Measurements from ENCODE around the gene UGT1A9.

The UGT1A9 gene

GRCh38 chr2:233764761-233765160 lies 93.1 kb downstream of the UGT1A9 start:
- DNase-seq, result no peak

- no peak for DNase-seq
Measured at GRCh38 chr2:233766416-233766815, 94.7 kb downstream of the UGT1A9 start.

GRCh38 chr2:233768076-233768475 lies 96.4 kb downstream of the UGT1A9 start:
- DNase-seq, result no peak

GRCh38 chr2:233769260-233769659 lies 97.6 kb downstream of the UGT1A9 start:
- no peak for DNase-seq

- no peak for DNase-seq
Measured at GRCh38 chr2:233772153-233772552, 100.5 kb downstream of the UGT1A9 start.

GRCh38 chr2:233772583-233772982 lies 100.9 kb downstream of the UGT1A9 start:
- DNase-seq, result no peak

- DNase-seq, result no peak
Measured at GRCh38 chr2:233773854-233774253, 102.2 kb downstream of the UGT1A9 start.

GRCh38 chr2:233775414-233775813 lies 103.7 kb downstream of the UGT1A9 start:
- DNase-seq, result no peak

- no peak for DNase-seq
Measured at GRCh38 chr2:233778030-233778429, 106.3 kb downstream of the UGT1A9 start, which contains the start of gene MROH2A. TSS of gene MROH2A (plus strand) at chr2:233778330. CDS start at chr2:233779359, 1,029 bp downstream.

GRCh38 chr2:233779722-233780121 lies 108.0 kb downstream of the UGT1A9 start:
- no peak for DNase-seq

GRCh38 chr2:233780771-233781170 lies 109.1 kb downstream of the UGT1A9 start:
- no peak for DNase-seq

- DNase-seq, result no peak
Measured at GRCh38 chr2:233789554-233789953, 117.9 kb downstream of the UGT1A9 start.

- DNase-seq, result no peak
Measured at GRCh38 chr2:233791151-233791882, 119.6 kb downstream of the UGT1A9 start.

- DNase-seq, result no peak
Measured at GRCh38 chr2:233791883-233792329, 120.2 kb downstream of the UGT1A9 start.

- no peak for DNase-seq
Measured at GRCh38 chr2:233792720-233793119, 121.0 kb downstream of the UGT1A9 start.

- DNase-seq, result no peak
Measured at GRCh38 chr2:233793465-233794127, 121.9 kb downstream of the UGT1A9 start.

GRCh38 chr2:233794128-233794658 lies 122.5 kb downstream of the UGT1A9 start:
- no peak for DNase-seq

- no peak for DNase-seq
Measured at GRCh38 chr2:233795735-233796171, 124.1 kb downstream of the UGT1A9 start.

- DNase-seq, result no peak
Measured at GRCh38 chr2:233796254-233796653, 124.6 kb downstream of the UGT1A9 start.

GRCh38 chr2:233798335-233799086 lies 126.8 kb downstream of the UGT1A9 start:
- DNase-seq, result no peak

GRCh38 chr2:233799087-233799665 lies 127.5 kb downstream of the UGT1A9 start:
- DNase-seq, result no peak

- no peak for DNase-seq
Measured at GRCh38 chr2:233799716-233800115, 128.0 kb downstream of the UGT1A9 start.

- no peak for DNase-seq
Measured at GRCh38 chr2:233800208-233800607, 128.5 kb downstream of the UGT1A9 start.

Data from OCI-M1 (cell line).